Kidney capillary endothelial cell (primary cell): Measurements from ENCODE around the gene SAMM50.

Experiments used
- DNase-seq: peaks from one replicate; pipeline ENCODE4 v3.0.0-alpha.2; 2018; ENCODE audit warnings: low spot score

SAMM50 gene

DNA sequence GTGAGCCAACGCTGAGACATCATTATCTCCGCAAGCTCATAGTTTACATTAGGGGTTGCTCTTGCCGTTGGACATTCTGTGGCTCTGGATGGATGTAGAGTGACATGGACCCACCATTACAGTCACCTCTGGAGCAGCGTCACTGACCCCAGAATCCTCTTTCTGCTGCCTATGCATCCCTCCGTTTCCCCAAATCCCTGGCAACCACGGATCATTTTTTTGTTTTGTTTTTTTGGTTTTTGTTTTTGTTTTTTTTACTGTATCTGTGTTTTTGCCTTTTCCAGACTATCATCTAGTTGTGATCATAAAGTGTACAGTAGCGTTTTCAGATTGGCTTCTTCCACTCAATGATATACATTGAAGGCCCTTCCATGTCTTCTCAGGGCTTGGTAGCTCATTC, 72.8 kb downstream of the SAMM50 start:
- DNase-seq = no peak

DNA sequence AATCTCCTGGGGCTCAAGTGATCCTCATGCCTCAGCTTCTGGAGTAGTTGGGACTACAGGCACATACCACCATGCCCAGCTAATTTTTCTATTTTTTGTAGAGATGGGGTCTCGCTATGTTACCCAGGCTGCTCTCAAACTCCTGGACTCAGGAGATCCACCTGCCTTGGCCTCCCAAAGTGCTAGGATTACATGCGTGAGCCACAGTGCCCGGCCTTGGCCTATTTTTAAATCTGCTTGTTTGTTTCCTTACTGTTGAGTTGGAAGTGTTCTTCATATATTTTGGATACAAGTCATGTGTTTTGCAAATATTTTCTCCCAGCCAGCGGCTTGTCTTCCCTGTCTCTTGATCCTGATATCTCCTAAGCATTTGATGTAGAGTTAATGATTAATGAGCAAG, 73.8 kb downstream of the SAMM50 start:
- no peak for DNase-seq

DNA sequence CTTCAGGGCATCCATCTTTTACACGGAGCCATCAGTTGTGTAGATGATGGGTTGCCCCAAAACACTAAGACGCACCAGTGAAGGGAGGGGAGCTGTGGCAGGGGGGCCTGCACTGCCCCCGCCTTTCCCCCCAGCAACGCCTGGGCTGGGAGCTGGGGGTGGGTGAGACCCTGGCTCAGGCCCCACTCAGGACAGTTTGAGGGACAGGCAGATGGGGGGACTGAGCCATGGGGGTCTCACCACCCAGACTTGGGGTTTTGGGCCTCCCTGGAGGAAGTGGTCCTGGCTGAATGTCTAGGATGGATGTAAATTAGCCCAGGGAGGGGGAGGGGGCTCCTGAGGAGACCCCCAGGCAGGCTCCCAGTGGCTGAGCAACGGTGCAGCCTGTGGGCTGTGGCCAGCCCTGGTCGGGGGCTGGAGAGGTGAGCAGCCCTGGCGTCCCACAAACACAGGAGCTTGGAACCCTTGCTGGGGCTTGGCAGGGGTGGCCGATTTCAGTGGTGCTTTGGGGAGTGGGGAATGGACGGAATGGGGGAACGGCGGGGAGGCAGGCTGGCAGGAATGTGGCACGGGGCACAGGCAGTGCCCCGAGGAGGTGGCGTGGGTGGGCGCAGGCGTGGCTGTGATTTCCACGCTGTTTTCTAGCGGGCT, 74.9 kb downstream of the SAMM50 start:
- no peak for DNase-seq

DNA sequence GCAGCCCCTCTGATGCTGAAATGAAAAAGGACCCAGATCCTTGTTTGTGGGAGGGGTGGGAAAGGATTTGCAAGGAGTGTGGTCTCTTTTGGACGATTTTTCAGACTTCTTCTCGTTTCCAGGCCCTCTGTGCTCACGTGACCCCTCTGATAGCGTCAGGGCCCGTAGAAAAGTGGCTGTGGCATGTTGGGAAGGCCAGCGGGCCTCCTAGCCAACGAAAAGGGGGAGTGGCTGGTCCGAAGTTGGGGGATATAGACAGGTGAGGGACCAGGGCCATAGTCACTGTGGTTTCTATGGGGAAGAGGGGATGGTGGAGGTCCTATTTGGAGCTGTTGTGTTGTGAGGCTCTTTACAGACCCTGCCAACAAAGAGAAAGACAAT, 75.5 kb downstream of the SAMM50 start:
- no peak for DNase-seq

GRCh38 chr22:44031158-44031952, 76.1 kb downstream of the SAMM50 start:
- peak; percentile 79 for DNase-seq

GRCh38 chr22:44032126-44032730, 77.0 kb downstream of the SAMM50 start:
- DNase-seq = no peak

DNA sequence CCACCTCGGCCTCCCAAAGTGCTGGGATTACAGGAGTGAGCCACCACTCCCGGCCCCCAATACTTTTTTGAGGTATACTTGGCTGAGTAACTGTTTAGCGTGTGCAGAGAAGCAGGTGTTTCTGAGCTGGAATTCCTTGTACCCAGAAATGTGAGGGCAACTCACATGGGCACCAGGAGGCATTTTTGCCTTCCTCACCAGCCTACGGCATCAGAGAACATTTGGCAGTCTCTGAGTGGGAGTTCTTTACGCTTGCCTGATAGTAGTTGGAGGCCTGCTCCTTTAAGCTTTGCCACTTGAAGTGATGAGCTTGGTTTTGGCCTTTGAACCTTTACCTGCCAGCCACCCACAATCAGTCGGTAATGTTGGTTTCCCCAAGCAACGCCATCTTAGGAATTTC, 78.0 kb downstream of the SAMM50 start:
- no peak for DNase-seq

DNA sequence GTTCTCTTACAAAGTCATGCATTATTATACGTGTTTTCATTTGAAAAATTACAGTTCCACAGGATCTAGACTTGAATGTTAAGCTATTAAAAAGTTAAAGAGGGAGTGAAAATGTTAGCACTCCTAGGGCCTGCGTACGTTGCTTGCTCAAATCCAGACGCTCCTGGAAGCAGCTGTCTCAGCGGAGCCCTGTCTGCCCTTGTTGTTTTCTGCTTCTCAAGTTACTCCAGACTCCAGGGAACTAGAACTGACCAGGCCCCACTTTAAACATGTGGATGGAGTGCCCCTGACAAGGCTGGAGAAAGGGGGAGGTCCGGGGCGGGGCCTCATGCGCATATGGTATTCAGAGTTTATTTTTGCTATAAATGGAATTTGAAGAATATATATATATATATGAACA, 78.5 kb downstream of the SAMM50 start:
- DNase-seq = no peak

DNA sequence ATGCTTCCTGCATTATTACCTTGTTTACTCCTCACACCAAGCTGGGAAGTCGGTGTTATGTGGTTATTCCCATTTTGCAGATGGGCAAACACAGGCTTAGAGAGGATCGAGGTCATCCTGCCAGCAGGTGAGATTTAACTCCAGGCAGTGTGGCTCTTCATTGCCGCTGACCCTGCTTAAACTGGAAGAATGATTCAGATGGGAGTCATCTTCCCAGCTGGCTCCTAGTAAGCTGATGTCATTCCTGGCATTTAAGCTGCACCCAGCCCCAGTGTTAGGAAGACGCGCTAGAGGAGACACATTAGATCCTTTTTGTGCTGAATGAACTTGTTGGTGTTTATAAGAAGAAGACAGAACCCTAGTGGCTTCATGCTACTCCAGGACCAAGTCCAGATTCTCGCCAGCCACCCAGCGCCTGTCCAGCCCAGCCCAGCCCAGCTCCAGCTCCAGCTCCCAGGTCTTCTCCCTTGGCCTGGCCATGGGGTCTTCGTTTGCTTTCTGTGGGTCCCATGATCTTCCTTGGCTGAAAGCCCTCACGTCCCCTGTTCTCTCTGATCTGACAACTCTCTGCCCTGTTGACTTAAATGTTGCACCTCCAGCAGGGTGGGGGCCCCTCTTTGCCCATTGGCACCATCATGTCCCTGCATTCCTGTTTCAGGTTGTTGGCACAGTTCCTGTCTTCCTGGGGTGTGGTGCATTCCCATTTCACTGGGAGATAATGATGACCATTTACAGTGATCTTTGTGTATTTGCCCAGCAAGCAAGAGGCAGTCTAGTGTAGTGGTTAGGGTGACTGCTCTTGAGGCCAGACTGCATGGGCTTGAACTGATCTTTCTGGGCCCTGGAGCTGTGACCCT, 82.5 kb downstream of the SAMM50 start:
- peak; percentile 88 for DNase-seq

- no peak for DNase-seq
Observed at GRCh38 chr22:44039566-44040171, 84.4 kb downstream of the SAMM50 start.

GRCh38 chr22:44042249-44043218, 87.3 kb downstream of the SAMM50 start:
- DNase-seq = no peak

GRCh38 chr22:44045145-44045544, 89.9 kb downstream of the SAMM50 start:
- DNase-seq = peak; percentile 40
